Progenitor cell of endocrine pancreas (in vitro differentiated cells): Measurements from ENCODE around the gene ATRAID. TPM values are rescaled to one million over a fixed set of nuclear protein-coding genes. Genes with fewer than 3 reads are reported as not detected.

Experiments
- DNase-seq: peaks from one replicate; pipeline ENCODE4 v3.0.0; 2021; ENCODE audit warnings: low spot score; ENCODE audit not compliant: unreplicated experiment
- H3K27ac Mint-ChIP-seq: 2 replicates; pipeline ENCODE4 v1.8.0; 2021; ENCODE audit warnings: mild to moderate bottlenecking, moderate library complexity, mixed read lengths
- H3K27me3 Mint-ChIP-seq: 2 replicates; pipeline ENCODE4 v1.8.0; 2021; ENCODE audit warnings: mixed read lengths
- H3K36me3 Mint-ChIP-seq: 2 replicates; pipeline ENCODE4 v1.8.0; 2022; ENCODE audit warnings: mixed read lengths; ENCODE audit not compliant: insufficient read depth
- H3K4me1 Mint-ChIP-seq: 2 replicates; pipeline ENCODE4 v1.8.0; 2021; ENCODE audit warnings: low read depth, mixed read lengths
- H3K4me3 Mint-ChIP-seq: 2 replicates; pipeline ENCODE4 v1.8.0; 2021; ENCODE audit warnings: low read depth, mild to moderate bottlenecking, moderate library complexity, mixed read lengths
- H3K9me3 Mint-ChIP-seq: 2 replicates; pipeline ENCODE4 v1.8.0; 2021; ENCODE audit warnings: low read depth, mixed read lengths
- CTCF ChIP-seq: fragments of 200-600 bp; sonication (generic); IDR thresholded peaks from one replicate; pipeline ENCODE4 v1.5.0; 2021; ENCODE audit warnings: antibody characterized with exemption, mild to moderate bottlenecking; ENCODE audit not compliant: unreplicated experiment
- total RNA-seq: library from RNA; stranded (reverse); gene quantifications from 2 replicates; pipeline ENCODE4 v1.2.1, GENCODE V29; 2021

ATRAID gene
- total RNA-seq, 1 donor from 2014 or later: 107 TPM

- DNase-seq: no peak
- peaks cover 30% of the 10 kb centered on the region for H3K36me3 Mint-ChIP-seq
- H3K4me3 Mint-ChIP-seq: no peak overlapping the region
- H3K4me1 Mint-ChIP-seq: no peaks in the 10 kb centered on the region
- no peaks in the 10 kb centered on the region for H3K9me3 Mint-ChIP-seq
- no peaks in the 10 kb centered on the region for H3K27me3 Mint-ChIP-seq
- TF ChIP-seq CTCF: no peak
- no peak overlapping the region for H3K27ac Mint-ChIP-seq
Observed at GRCh38 chr2:27233341-27233740, 21.5 kb downstream of the ATRAID start.

GRCh38 chr2:27236136-27236535 is 24.3 kb downstream of the ATRAID start:
- H3K4me3 Mint-ChIP-seq: no peak overlapping the region

GRCh38 chr2:27236626-27237025 is 24.8 kb downstream of the ATRAID start:
- no peaks in the 10 kb centered on the region for H3K27me3 Mint-ChIP-seq
- TF ChIP-seq CTCF: no peak
- H3K4me1 Mint-ChIP-seq: no peaks in the 10 kb centered on the region
- no peak overlapping the region for H3K27ac Mint-ChIP-seq
- no peak overlapping the region for H3K4me3 Mint-ChIP-seq
- no peak for DNase-seq
- H3K9me3 Mint-ChIP-seq: no peaks in the 10 kb centered on the region
- H3K36me3 Mint-ChIP-seq: peaks cover 36% of the 10 kb centered on the region

More at GRCh38 chr2:27236136-27236535, 24.3 kb downstream of the ATRAID start:
- Mint-ChIP-seq H3K9me3 (no peaks in the 10 kb centered on the region), H3K4me1 (no peaks in the 10 kb centered on the region), H3K27me3 (no peaks in the 10 kb centered on the region), H3K27ac (no peak overlapping the region), H3K36me3 (peaks cover 38% of the 10 kb centered on the region)
- DNase-seq: no peak
- TF ChIP-seq CTCF: no peak

GRCh38 chr2:27237341-27237945 is 25.6 kb downstream of the ATRAID start:
- no peaks in the 10 kb centered on the region for H3K9me3 Mint-ChIP-seq
- no peak overlapping the region for H3K27ac Mint-ChIP-seq
- DNase-seq: no peak

GRCh38 chr2:27238976-27239375 is 27.1 kb downstream of the ATRAID start:
- H3K27me3 Mint-ChIP-seq: no peaks in the 10 kb centered on the region
- no peak overlapping the region for H3K27ac Mint-ChIP-seq
- peaks cover 24% of the 10 kb centered on the region for H3K36me3 Mint-ChIP-seq
- no peak overlapping the region for H3K4me3 Mint-ChIP-seq
- no peaks in the 10 kb centered on the region for H3K9me3 Mint-ChIP-seq
- no peak for DNase-seq
- H3K4me1 Mint-ChIP-seq: no peaks in the 10 kb centered on the region
- no peak for TF ChIP-seq CTCF

More at GRCh38 chr2:27237341-27237945, 25.6 kb downstream of the ATRAID start:
- Mint-ChIP-seq H3K4me3 (no peak overlapping the region), H3K27me3 (no peaks in the 10 kb centered on the region), H3K36me3 (peaks cover 32% of the 10 kb centered on the region), H3K4me1 (no peaks in the 10 kb centered on the region)
- no peak for TF ChIP-seq CTCF
